GM12892 (cell line): ENCODE results near the gene HIVEP3.

Experiments used
- POLR2A ChIP-seq: IDR thresholded peaks from 2 replicates; pipeline ENCODE4 v1.6.1; 2011; ENCODE audit warnings: low read depth, low read length, control low read depth
- POLR2AphosphoS5 ChIP-seq: IDR thresholded peaks from 2 replicates; pipeline ENCODE4 v1.6.1; 2011; ENCODE audit warnings: low read depth, low read length, control low read depth
- TAF1 ChIP-seq: IDR thresholded peaks from 2 replicates; pipeline ENCODE4 v1.6.1; 2011; ENCODE audit warnings: low read depth, mild to moderate bottlenecking, control low read depth, low read length, borderline replicate concordance

GRCh38 chr1:41590331-41590730 lies 328.4 kb downstream of the HIVEP3 start:
- no peak for TF ChIP-seq POLR2A
- no peak for TF ChIP-seq POLR2AphosphoS5
- TF ChIP-seq TAF1: no peak
